GM12801 (cell line): ENCODE data around the gene IL20.

Experiments
- CTCF ChIP-seq: IDR thresholded peaks from one replicate; pipeline ENCODE4 v1.5.1; 2011; ENCODE audit warnings: control low read depth; ENCODE audit not compliant: insufficient read length; ENCODE audit errors: extremely low read depth

Gene IL20

GRCh38 chr1:206828765-206829164 is 36.7 kb upstream of the IL20 start:
- TF ChIP-seq CTCF: no peak

GRCh38 chr1:206829282-206829681 is 36.1 kb upstream of the IL20 start:
- no peak for TF ChIP-seq CTCF

- no peak for TF ChIP-seq CTCF
Measured at GRCh38 chr1:206829875-206830274, 35.5 kb upstream of the IL20 start.

- no peak for TF ChIP-seq CTCF
Measured at GRCh38 chr1:206831650-206832049, 33.8 kb upstream of the IL20 start.

- TF ChIP-seq CTCF: no peak
Measured at GRCh38 chr1:206832352-206832880, 33.0 kb upstream of the IL20 start.

- no peak for TF ChIP-seq CTCF
Measured at GRCh38 chr1:206833106-206833680, 32.2 kb upstream of the IL20 start.

GRCh38 chr1:206833801-206834200 is 31.6 kb upstream of the IL20 start:
- no peak for TF ChIP-seq CTCF
